Measurements from ENCODE around the gene SLCO1B3. TPM values are rescaled to one million over a fixed set of nuclear protein-coding genes. Genes with fewer than 3 reads are reported as not detected.

SLCO1B3 gene
- total RNA-seq, 1 donor from 2014 or later, result not detected

GRCh38 chr12:20800160-20800559, 10.3 kb upstream of the SLCO1B3 start:
- Histone ChIP-seq H3K36me3 (ENCODE audit: insufficient read depth, low read length) (no peaks in the 10 kb centered on the region), H3K27ac (ENCODE audit: low read depth, low read length) (no peak overlapping the region), H3K9ac (ENCODE audit: low read length) (no peak overlapping the region), H3K4me2 (ENCODE audit: low read length) (no peak overlapping the region), H3K27me3 (ENCODE audit: insufficient read depth, low read length) (no peaks in the 10 kb centered on the region), H2AFZ (ENCODE audit: low read depth, low read length) (no peak overlapping the region), H3K4me1 (ENCODE audit: insufficient read depth, low read length) (no peaks in the 10 kb centered on the region), H4K20me1 (ENCODE audit: insufficient read depth, low read length) (no peaks in the 10 kb centered on the region), H3K4me3 (ENCODE audit: insufficient read depth, low read depth, low read length) (no peak overlapping the region), H3K79me2 (ENCODE audit: insufficient read depth, low read length) (no peaks in the 10 kb centered on the region), H3K9me3 (ENCODE audit: insufficient read depth, low read depth, low read length) (no peaks in the 10 kb centered on the region)
- no peaks in the 10 kb centered on the region for H3K4me1 Mint-ChIP-seq (ENCODE audit: low read depth, unreplicated experiment)
- H3K27me3 Mint-ChIP-seq (ENCODE audit: low read depth, unreplicated experiment), result no peaks in the 10 kb centered on the region
- no peak overlapping the region for H3K27ac Mint-ChIP-seq (ENCODE audit: unreplicated experiment)
- DNase-seq (ENCODE audit: low read depth) (no peak), FAIRE-seq (no peak)
- no peaks in the 10 kb centered on the region for H3K9me3 Mint-ChIP-seq (ENCODE audit: unreplicated experiment)
- H3K36me3 Mint-ChIP-seq (ENCODE audit: low read depth, unreplicated experiment), result no peaks in the 10 kb centered on the region
- H3K4me3 Mint-ChIP-seq (ENCODE audit: unreplicated experiment), result no peak overlapping the region
- TF ChIP-seq EZH2 (IDR thresholded peaks at IDR 0.05; ENCODE audit: insufficient read depth, low read length) (no peak), CTCF (IDR thresholded peaks at IDR 0.05; ENCODE audit: insufficient read depth, low read depth, low read length) (no peak)

GRCh38 chr12:20801035-20801434, 9.5 kb upstream of the SLCO1B3 start:
- H3K9me3 Mint-ChIP-seq (ENCODE audit: unreplicated experiment), result no peaks in the 10 kb centered on the region
- no peak overlapping the region for H3K27ac Mint-ChIP-seq (ENCODE audit: unreplicated experiment)
- no peaks in the 10 kb centered on the region for H3K9me3 ChIP-seq (ENCODE audit: insufficient read depth, low read depth, low read length)
- H3K4me2 ChIP-seq (ENCODE audit: low read length), result no peak overlapping the region
- no peaks in the 10 kb centered on the region for H4K20me1 ChIP-seq (ENCODE audit: insufficient read depth, low read length)
- no peak overlapping the region for H3K27ac ChIP-seq (ENCODE audit: low read depth, low read length)
- no peak overlapping the region for H3K4me3 Mint-ChIP-seq (ENCODE audit: unreplicated experiment)
- no peak overlapping the region for H2AFZ ChIP-seq (ENCODE audit: low read depth, low read length)
- H3K27me3 Mint-ChIP-seq (ENCODE audit: low read depth, unreplicated experiment), result no peaks in the 10 kb centered on the region
- TF ChIP-seq CTCF (IDR thresholded peaks at IDR 0.05; ENCODE audit: insufficient read depth, low read depth, low read length) (no peak), EZH2 (IDR thresholded peaks at IDR 0.05; ENCODE audit: insufficient read depth, low read length) (no peak)
- FAIRE-seq, result no peak
- no peaks in the 10 kb centered on the region for H3K4me1 Mint-ChIP-seq (ENCODE audit: low read depth, unreplicated experiment)
- H3K36me3 Mint-ChIP-seq (ENCODE audit: low read depth, unreplicated experiment), result no peaks in the 10 kb centered on the region
- H3K79me2 ChIP-seq (ENCODE audit: insufficient read depth, low read length), result no peaks in the 10 kb centered on the region
- H3K36me3 ChIP-seq (ENCODE audit: insufficient read depth, low read length), result no peaks in the 10 kb centered on the region
- H3K27me3 ChIP-seq (ENCODE audit: insufficient read depth, low read length), result no peaks in the 10 kb centered on the region
- DNase-seq (ENCODE audit: low read depth), result no peak
- H3K9ac ChIP-seq (ENCODE audit: low read length), result no peak overlapping the region
- H3K4me1 ChIP-seq (ENCODE audit: insufficient read depth, low read length), result no peaks in the 10 kb centered on the region
- H3K4me3 ChIP-seq (ENCODE audit: insufficient read depth, low read depth, low read length), result no peak overlapping the region

- no peak overlapping the region for H3K9ac ChIP-seq (ENCODE audit: low read length)
Measured at GRCh38 chr12:20805921-20806320, 4.6 kb upstream of the SLCO1B3 start.

More at GRCh38 chr12:20805921-20806320, 4.6 kb upstream of the SLCO1B3 start:
- Mint-ChIP-seq H3K27ac (ENCODE audit: unreplicated experiment) (no peak overlapping the region), H3K9me3 (ENCODE audit: unreplicated experiment) (peaks cover 5% of the 10 kb centered on the region), H3K4me1 (ENCODE audit: low read depth, unreplicated experiment) (no peaks in the 10 kb centered on the region), H3K4me3 (ENCODE audit: unreplicated experiment) (no peak overlapping the region), H3K27me3 (ENCODE audit: low read depth, unreplicated experiment) (no peaks in the 10 kb centered on the region), H3K36me3 (ENCODE audit: low read depth, unreplicated experiment) (no peaks in the 10 kb centered on the region)
- no peak for FAIRE-seq
- H4K20me1 ChIP-seq (ENCODE audit: insufficient read depth, low read length), result no peaks in the 10 kb centered on the region
- H3K36me3 ChIP-seq (ENCODE audit: insufficient read depth, low read length), result no peaks in the 10 kb centered on the region
- no peak for TF ChIP-seq EZH2 (IDR thresholded peaks at IDR 0.05; ENCODE audit: insufficient read depth, low read length)
- TF ChIP-seq CTCF (IDR thresholded peaks at IDR 0.05; ENCODE audit: insufficient read depth, low read depth, low read length), result no peak
- no peak overlapping the region for H3K4me2 ChIP-seq (ENCODE audit: low read length)
- H3K4me3 ChIP-seq (ENCODE audit: insufficient read depth, low read depth, low read length), result no peak overlapping the region
- no peaks in the 10 kb centered on the region for H3K79me2 ChIP-seq (ENCODE audit: insufficient read depth, low read length)
- H2AFZ ChIP-seq (ENCODE audit: low read depth, low read length), result no peak overlapping the region
- DNase-seq (ENCODE audit: low read depth), result no peak
- H3K27me3 ChIP-seq (ENCODE audit: insufficient read depth, low read length), result no peaks in the 10 kb centered on the region
- H3K27ac ChIP-seq (ENCODE audit: low read depth, low read length), result no peak overlapping the region
- no peaks in the 10 kb centered on the region for H3K4me1 ChIP-seq (ENCODE audit: insufficient read depth, low read length)
- H3K9me3 ChIP-seq (ENCODE audit: insufficient read depth, low read depth, low read length), result no peaks in the 10 kb centered on the region
